GM23338 (cell line): ENCODE data around the gene TP53. TPM values are rescaled to one million over a fixed set of nuclear protein-coding genes. Genes with fewer than 3 reads are reported as not detected.

ENCODE experiments used
- ATAC-seq: fragments of 200-7000 bp; cut with Tn5 transposase; 3 replicates; pipeline ENCODE4 v1.9.1; 2020
- DNase-seq: peaks from one replicate; pipeline ENCODE4 v3.0.0-alpha.2; 2015; ENCODE audit warnings: low spot score
- H2AFZ ChIP-seq: fragments of 200-600 bp; sonication (generic); 2 replicates; pipeline ENCODE4 v1.8.0; 2016; ENCODE audit warnings: antibody characterized with exemption, mild to moderate bottlenecking, moderate library complexity
- H3F3A ChIP-seq: fragments of 200-600 bp; sonication (generic); replicated peaks from 2 replicates; pipeline ENCODE4 v1.8.0; 2017; ENCODE audit warnings: antibody characterized with exemption, mixed run types, low read depth
- H3K27ac ChIP-seq: fragments of 200-600 bp; sonication (generic); 2 replicates; pipeline ENCODE4 v1.6.1; 2016; ENCODE audit warnings: low read depth
- H3K27me3 ChIP-seq: fragments of 200-600 bp; sonication (generic); 2 replicates; pipeline ENCODE4 v1.8.0; 2016; ENCODE audit warnings: mild to moderate bottlenecking, mixed run types, moderate library complexity; ENCODE audit not compliant: insufficient read depth
- H3K36me3 ChIP-seq: fragments of 200-600 bp; sonication (generic); 2 replicates; pipeline ENCODE4 v1.8.0; 2016; ENCODE audit warnings: mild to moderate bottlenecking; ENCODE audit not compliant: insufficient read depth
- H3K4me1 ChIP-seq: fragments of 200-600 bp; sonication (generic); 2 replicates; pipeline ENCODE4 v1.8.0; 2016; ENCODE audit warnings: mild to moderate bottlenecking, moderate library complexity; ENCODE audit not compliant: insufficient read depth
- H3K4me2 ChIP-seq: fragments of 200-600 bp; sonication (generic); 2 replicates; pipeline ENCODE4 v1.7.1; 2017; ENCODE audit warnings: mixed run types
- H3K4me3 ChIP-seq: fragments of 200-600 bp; sonication (generic); 2 replicates; pipeline ENCODE4 v1.6.1; 2016; ENCODE audit warnings: mixed run types
- H3K79me2 ChIP-seq: fragments of 200-600 bp; sonication (generic); replicated peaks from 2 replicates; pipeline ENCODE4 v1.8.0; 2017; ENCODE audit warnings: mild to moderate bottlenecking; ENCODE audit not compliant: insufficient read depth
- H3K9me2 ChIP-seq: fragments of 200-600 bp; sonication (generic); 2 replicates; pipeline ENCODE4 v1.8.0; 2017; ENCODE audit not compliant: insufficient read depth
- H4K20me1 ChIP-seq: fragments of 200-600 bp; sonication (generic); replicated peaks from 2 replicates; pipeline ENCODE4 v1.8.0; 2017; ENCODE audit warnings: mild to moderate bottlenecking; ENCODE audit not compliant: insufficient read depth
- H3K27ac Mint-ChIP-seq: 2 replicates; pipeline ENCODE4 v1.8.0; 2020; ENCODE audit warnings: inconsistent platforms, mild to moderate bottlenecking, moderate library complexity, mixed read lengths
- H3K27me3 Mint-ChIP-seq: 3 replicates; pipeline ENCODE4 v1.8.0; 2022; ENCODE audit warnings: low read depth, mild to moderate bottlenecking, moderate library complexity, mixed read lengths, inconsistent platforms; ENCODE audit not compliant: insufficient read depth, poor library complexity
- H3K36me3 Mint-ChIP-seq: 3 replicates; pipeline ENCODE4 v1.8.0; 2021; ENCODE audit warnings: low read depth, mild to moderate bottlenecking, inconsistent platforms, moderate library complexity, mixed read lengths
- H3K4me1 Mint-ChIP-seq: 3 replicates; pipeline ENCODE4 v1.8.0; 2020; ENCODE audit warnings: mild to moderate bottlenecking, inconsistent platforms, mixed read lengths
- H3K4me3 Mint-ChIP-seq: 3 replicates; pipeline ENCODE4 v1.8.0; 2021; ENCODE audit warnings: moderate library complexity, mild to moderate bottlenecking, inconsistent platforms, mixed read lengths
- H3K9me3 Mint-ChIP-seq: 3 replicates; pipeline ENCODE4 v1.8.0; 2020; ENCODE audit warnings: moderate library complexity, mild to moderate bottlenecking, inconsistent platforms, mixed read lengths
- EZH2 ChIP-seq: fragments of 200-600 bp; sonication (generic); IDR thresholded peaks from one replicate; pipeline ENCODE4 v1.8.0; 2017; ENCODE audit warnings: antibody characterized with exemption, mild to moderate bottlenecking, low read depth; ENCODE audit not compliant: unreplicated experiment
- EZH2phosphoT487 ChIP-seq: fragments of 200-600 bp; sonication (generic); IDR thresholded peaks from one replicate; pipeline ENCODE4 v1.8.1; 2018; ENCODE audit warnings: antibody characterized with exemption; ENCODE audit not compliant: unreplicated experiment
- JUNB ChIP-seq: IDR thresholded peaks from one replicate; pipeline ENCODE4 v1.6.1; 2016; ENCODE audit warnings: antibody characterized with exemption; ENCODE audit not compliant: unreplicated experiment
- NANOG ChIP-seq: IDR thresholded peaks from 2 replicates; pipeline ENCODE4 v1.6.1; 2016; ENCODE audit warnings: antibody characterized with exemption, borderline replicate concordance
- ZNF114 ChIP-seq: fragments of 250-450 bp; sonication (Bioruptor Pico); IDR thresholded peaks from 2 replicates; pipeline ENCODE4 v1.5.0; 2020; ENCODE audit warnings: mild to moderate bottlenecking, moderate library complexity
- ZNF462 ChIP-seq: fragments of 250-450 bp; sonication (Bioruptor Pico); IDR thresholded peaks from 2 replicates; pipeline ENCODE4 v1.5.0; 2020; ENCODE audit warnings: mild to moderate bottlenecking, moderate library complexity
- polyA plus RNA-seq: library from polyadenylated mRNA; unstranded; fragments of >200 nt; fragmentation: Nextera tagmentation; extraction: Ambion mirVana; gene quantifications from 2 replicates; pipeline ENCODE4 v1.2.1, GENCODE V29; 2016
- total RNA-seq: library from RNA; depleted of rRNA; stranded (reverse); fragments of >200 nt; shearing (Covaris generic); gene quantifications from 2 replicates; pipeline ENCODE4 v1.2.3, GENCODE V29; 2014
- TF ChIP-seq, protein P1 (sequence below): IDR thresholded peaks from 2 replicates; pipeline ENCODE4 v1.6.1; 2016; ENCODE audit warnings: antibody characterized with exemption
- TF ChIP-seq, protein P2 (sequence below), 2 experiments: fragments of 200-600 bp in 1 of 2; sonication (generic) in 1 of 2; conservative IDR thresholded peaks; 2 replicates each; pipeline versions ENCODE4 v1.5.1 to v1.6.1; 2016 to 2017; ENCODE audit warnings: antibody characterized with exemption in 2 of 2, low read depth in 2 of 2, mild to moderate bottlenecking in 2 of 2, moderate library complexity in 1 of 2

The TP53 gene
- total and polyA plus RNA-seq, 2 experiments from 2014 or later = 119 to 154 TPM

GRCh38 chr17:7700510-7700909 is 13.2 kb upstream of the TP53 start:
- DNase-seq (no peak), ATAC-seq (no peak)
- Histone ChIP-seq H2AFZ (no peak overlapping the region), H3K9me2 (no peaks in the 10 kb centered on the region), H3K4me1 (peaks cover 14% of the 10 kb centered on the region), H3K79me2 (no peaks in the 10 kb centered on the region), H3K36me3 (no peaks in the 10 kb centered on the region), H3K4me3 (no peak overlapping the region), H3K4me2 (no peak overlapping the region), H3F3A (0 out of 2 replicates have a peak, but pooled peaks cover 11% of the 10 kb centered on the region), H3K27ac (no peak overlapping the region), H4K20me1 (no peaks in the 10 kb centered on the region; the same call in 1 of the 2 replicates), H3K27me3 (no peaks in the 10 kb centered on the region)
- Mint-ChIP-seq H3K36me3 (peaks cover 19% of the 10 kb centered on the region), H3K4me3 (no peak overlapping the region), H3K27ac (no peak overlapping the region), H3K9me3 (no peaks in the 10 kb centered on the region; the same call in 2 of the 3 replicates), H3K4me1 (peaks cover 17% of the 10 kb centered on the region), H3K27me3 (peaks cover 14% of the 10 kb centered on the region)
- TF ChIP-seq EZH2 (no peak), ZNF462 (no peak), JUNB (no peak), EZH2phosphoT487 (no peak), NANOG (no peak), ZNF114 (CRISPR knock-in tag) (no peak)
- TF ChIP-seq, protein P1, sequence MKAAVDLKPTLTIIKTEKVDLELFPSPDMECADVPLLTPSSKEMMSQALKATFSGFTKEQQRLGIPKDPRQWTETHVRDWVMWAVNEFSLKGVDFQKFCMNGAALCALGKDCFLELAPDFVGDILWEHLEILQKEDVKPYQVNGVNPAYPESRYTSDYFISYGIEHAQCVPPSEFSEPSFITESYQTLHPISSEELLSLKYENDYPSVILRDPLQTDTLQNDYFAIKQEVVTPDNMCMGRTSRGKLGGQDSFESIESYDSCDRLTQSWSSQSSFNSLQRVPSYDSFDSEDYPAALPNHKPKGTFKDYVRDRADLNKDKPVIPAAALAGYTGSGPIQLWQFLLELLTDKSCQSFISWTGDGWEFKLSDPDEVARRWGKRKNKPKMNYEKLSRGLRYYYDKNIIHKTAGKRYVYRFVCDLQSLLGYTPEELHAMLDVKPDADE = no peak
- TF ChIP-seq, protein P2, sequence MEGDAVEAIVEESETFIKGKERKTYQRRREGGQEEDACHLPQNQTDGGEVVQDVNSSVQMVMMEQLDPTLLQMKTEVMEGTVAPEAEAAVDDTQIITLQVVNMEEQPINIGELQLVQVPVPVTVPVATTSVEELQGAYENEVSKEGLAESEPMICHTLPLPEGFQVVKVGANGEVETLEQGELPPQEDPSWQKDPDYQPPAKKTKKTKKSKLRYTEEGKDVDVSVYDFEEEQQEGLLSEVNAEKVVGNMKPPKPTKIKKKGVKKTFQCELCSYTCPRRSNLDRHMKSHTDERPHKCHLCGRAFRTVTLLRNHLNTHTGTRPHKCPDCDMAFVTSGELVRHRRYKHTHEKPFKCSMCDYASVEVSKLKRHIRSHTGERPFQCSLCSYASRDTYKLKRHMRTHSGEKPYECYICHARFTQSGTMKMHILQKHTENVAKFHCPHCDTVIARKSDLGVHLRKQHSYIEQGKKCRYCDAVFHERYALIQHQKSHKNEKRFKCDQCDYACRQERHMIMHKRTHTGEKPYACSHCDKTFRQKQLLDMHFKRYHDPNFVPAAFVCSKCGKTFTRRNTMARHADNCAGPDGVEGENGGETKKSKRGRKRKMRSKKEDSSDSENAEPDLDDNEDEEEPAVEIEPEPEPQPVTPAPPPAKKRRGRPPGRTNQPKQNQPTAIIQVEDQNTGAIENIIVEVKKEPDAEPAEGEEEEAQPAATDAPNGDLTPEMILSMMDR (conservative IDR thresholded peaks at IDR 0.05; ENCODE audit: low read depth in 2 of 2) = no peak
